OCI-LY7 (cell line): ENCODE results near the gene RTN4. TPM values are rescaled to one million over a fixed set of nuclear protein-coding genes. Genes with fewer than 3 reads are reported as not detected.

Experiments
- BruUV-seq: library from RNA; stranded (reverse); fragments of 400-500 nt; replicated peaks from 2 replicates; lab custom pipeline; 2021; lab: Mats Ljungman, UMichigan
- CTCF ChIA-PET: fragments of 300-600 bp; sonication (Branson Sonifier 250); formaldehyde crosslinking; loops from one replicate; lab custom pipeline; 2022; ENCODE audit warnings: antibody characterized with exemption; ENCODE audit not compliant: unreplicated experiment; lab: Charles Lee
- POLR2A ChIA-PET: fragments of 300-600 bp; sonication (Branson Sonifier 250); formaldehyde crosslinking; loops from one replicate; lab custom pipeline; 2022; ENCODE audit warnings: antibody characterized with exemption; lab: Charles Lee
- DNase-seq: peaks from one replicate; pipeline ENCODE4 v3.0.0-alpha.2; 2015; ENCODE audit warnings: low spot score
- H2AFZ ChIP-seq: fragments of 200-600 bp; sonication (generic), shearing (Covaris generic); 2 replicates; pipeline ENCODE4 v1.6.1; 2014; ENCODE audit warnings: mild to moderate bottlenecking, antibody characterized with exemption, low read length, moderate library complexity
- H3K27ac ChIP-seq: fragments of 200-600 bp; sonication (generic); 2 replicates; pipeline ENCODE4 v1.5.1; 2014; ENCODE audit warnings: mixed run types, low read depth, mild to moderate bottlenecking, moderate library complexity, low read length, inconsistent platforms; ENCODE audit not compliant: poor library complexity, severe bottlenecking
- H3K36me3 ChIP-seq: fragments of 200-600 bp; sonication (generic); 2 replicates; pipeline ENCODE4 v1.6.1; 2014; ENCODE audit warnings: mild to moderate bottlenecking, antibody characterized with exemption, low read length, moderate library complexity, mixed read lengths; ENCODE audit not compliant: insufficient read depth
- H3K4me1 ChIP-seq: fragments of 200-600 bp; sonication (generic); 2 replicates; pipeline ENCODE4 v1.5.1; 2014; ENCODE audit warnings: mild to moderate bottlenecking, low read length; ENCODE audit not compliant: insufficient read depth, poor library complexity, severe bottlenecking
- H3K4me2 ChIP-seq: fragments of 200-600 bp; sonication (generic); 2 replicates; pipeline ENCODE4 v1.6.1; 2014; ENCODE audit warnings: mild to moderate bottlenecking, low read length
- H3K4me3 ChIP-seq: fragments of 200-600 bp; sonication (generic); 2 replicates; pipeline ENCODE4 v1.5.1; 2014; ENCODE audit warnings: mild to moderate bottlenecking, low read depth, low read length; ENCODE audit not compliant: poor library complexity, severe bottlenecking
- H3K79me2 ChIP-seq: fragments of 200-600 bp; sonication (generic); 2 replicates; pipeline ENCODE4 v1.6.1; 2016; ENCODE audit warnings: low read depth, mild to moderate bottlenecking, low read length, moderate library complexity, mixed read lengths; ENCODE audit not compliant: insufficient read depth
- H3K9me2 ChIP-seq: fragments of 200-600 bp; sonication (generic); 2 replicates; pipeline ENCODE4 v1.6.1; 2016; ENCODE audit warnings: mild to moderate bottlenecking, low read length, mixed read lengths; ENCODE audit not compliant: insufficient read depth
- H3K9me3 ChIP-seq: fragments of 200-600 bp; sonication (generic); 2 replicates; pipeline ENCODE4 v1.6.1; 2014; ENCODE audit warnings: mild to moderate bottlenecking, mixed run types, low read length, mixed read lengths
- H4K20me1 ChIP-seq: fragments of 200-600 bp; sonication (generic); 2 replicates; pipeline ENCODE4 v1.6.1; 2014; ENCODE audit warnings: mild to moderate bottlenecking, antibody characterized with exemption, low read length, moderate library complexity, mixed read lengths; ENCODE audit not compliant: insufficient read depth
- CTCF ChIP-seq: fragments of 200-600 bp; sonication (generic); conservative IDR thresholded peaks from 2 replicates; pipeline ENCODE4 v1.5.1; 2014; ENCODE audit warnings: mild to moderate bottlenecking, antibody characterized with exemption, low read length, moderate library complexity, mixed read lengths
- EZH2phosphoT487 ChIP-seq: fragments of 200-600 bp; sonication (generic); IDR thresholded peaks from 2 replicates; pipeline ENCODE4 v1.6.1; 2018; ENCODE audit warnings: low read depth, borderline replicate concordance, mild to moderate bottlenecking, mixed run types, antibody characterized with exemption, low read length, moderate library complexity, mixed read lengths
- intact Hi-C: fragments of 100-400 bp; cut with micrococcal nuclease; formaldehyde crosslinking; loops from one replicate; pipeline ENCODE4 v1.10.0; 2022; ENCODE audit not compliant: unreplicated experiment
- total RNA-seq, 2 experiments: library from RNA; depleted of rRNA in 1 of 2; stranded (reverse); fragments of >200 nt in 1 of 2; shearing (Covaris generic) in 1 of 2; gene quantifications; 2 replicates each; pipeline ENCODE4 v1.2.3, GENCODE V29; 2014 to 2022

RTN4 gene
- total RNA-seq, 2 experiments from 2014 or later = 36.5 to 75.2 TPM

- intact Hi-C loops = no loop called here
- Histone ChIP-seq H3K9me3 (peaks cover 6% of the 10 kb centered on the region; the same call in 1 of the 2 replicates), H3K36me3 (peaks cover 94% of the 10 kb centered on the region), H2AFZ (no peak overlapping the region), H3K27ac (no peak overlapping the region), H3K9me2 (no peaks in the 10 kb centered on the region), H3K79me2 (no peaks in the 10 kb centered on the region), H3K4me3 (no peak overlapping the region), H4K20me1 (no peaks in the 10 kb centered on the region), H3K4me1 (no peaks in the 10 kb centered on the region), H3K4me2 (no peak overlapping the region)
- DNase-seq = no peak
- POLR2A ChIA-PET = no interaction called here
- CTCF ChIA-PET = no interaction called here
- BruUV-seq = no TSS peak
- no peak for TF ChIP-seq EZH2phosphoT487
Measured at GRCh38 chr2:54940723-54941122, 109.5 kb downstream of the RTN4 start.

- Histone ChIP-seq H3K4me3 (no peak overlapping the region), H3K27ac (no peak overlapping the region), H3K79me2 (no peaks in the 10 kb centered on the region), H3K9me2 (no peaks in the 10 kb centered on the region), H3K36me3 (peaks cover 97% of the 10 kb centered on the region), H3K4me1 (no peaks in the 10 kb centered on the region), H3K9me3 (peaks cover 6% of the 10 kb centered on the region; the same call in 1 of the 2 replicates), H2AFZ (no peak overlapping the region), H4K20me1 (no peaks in the 10 kb centered on the region), H3K4me2 (no peak overlapping the region)
- ChIA-PET CTCF (no interaction called here), POLR2A (no interaction called here)
- TF ChIP-seq EZH2phosphoT487 = no peak
- no peak for TF ChIP-seq CTCF
- no TSS peak for BruUV-seq
- no peak for DNase-seq
- intact Hi-C loops = no loop called here
Measured at GRCh38 chr2:54939446-54940118, 110.7 kb downstream of the RTN4 start.

DNA sequence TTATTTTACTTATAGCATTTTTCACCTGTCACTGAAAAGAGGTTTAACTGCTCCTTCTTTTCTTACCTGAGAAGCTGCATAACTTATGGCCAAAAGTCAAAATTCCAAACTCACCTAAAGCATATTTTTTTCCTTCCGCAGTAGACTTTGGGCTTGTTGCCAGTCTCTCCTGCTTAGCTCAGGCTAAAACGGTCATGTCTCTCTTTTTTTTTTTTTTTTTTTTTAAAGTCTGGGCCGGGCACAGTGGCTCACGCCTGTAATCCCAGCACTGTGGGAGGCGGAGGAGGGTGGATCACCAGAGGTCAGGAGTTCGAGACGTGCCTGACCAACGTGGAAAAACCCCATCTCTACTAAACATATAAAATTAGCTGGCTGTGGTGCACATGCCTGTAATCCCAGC is 113.5 kb downstream of the RTN4 start:
- POLR2A ChIA-PET = interaction anchor here (0.6 to 0.7 kb wide), 3 partner anchors 21 to 286 kb away, joined by 3 to 4 read pairs (median 3); no protein-coding TSS in a partner anchor
- BruUV-seq = no TSS peak

More for the DNA sequence above, 113.5 kb downstream of the RTN4 start:
- Histone ChIP-seq H3K4me3 (no peak overlapping the region), H3K9me2 (no peaks in the 10 kb centered on the region), H3K4me1 (no peaks in the 10 kb centered on the region), H4K20me1 (no peaks in the 10 kb centered on the region), H3K27ac (no peak overlapping the region), H2AFZ (no peak overlapping the region), H3K79me2 (no peaks in the 10 kb centered on the region), H3K36me3 (peaks cover 99% of the 10 kb centered on the region), H3K9me3 (peaks cover 6% of the 10 kb centered on the region; the same call in 1 of the 2 replicates), H3K4me2 (no peak overlapping the region)
- TF ChIP-seq CTCF = no peak
- TF ChIP-seq EZH2phosphoT487 = no peak
- CTCF ChIA-PET = no interaction called here
- intact Hi-C loops = no loop called here
- no peak for DNase-seq
